K562 (cell line): Measurements from ENCODE around the gene AZU1. TPM values are rescaled to one million over a fixed set of nuclear protein-coding genes. Genes with fewer than 3 reads are reported as not detected.

ENCODE experiments used
- ATAC-seq: fragments of 200-7000 bp; cut with Tn5 transposase; 3 replicates; pipeline ENCODE4 v1.9.1; 2020; ENCODE audit warnings: moderate library complexity
- BruUV-seq: library from RNA; stranded (reverse); fragments of 400-500 nt; replicated peaks from 2 replicates; lab custom pipeline; 2021; lab: Mats Ljungman, UMichigan
- CTCF ChIA-PET: fragments of 300-600 bp; formaldehyde crosslinking; extraction: SDS; loops from one replicate; lab custom pipeline; 2021; ENCODE audit warnings: low intra/inter-chr PET ratio; lab: Yijun Ruan, JAX
- POLR2A ChIA-PET: fragments of 300-600, 350-650 bp; sonication (Branson Sonifier 250); formaldehyde crosslinking; extraction: SDS; loops from one replicate; lab custom pipeline; 2021; ENCODE audit warnings: antibody characterized with exemption, inconsistent platforms; lab: Yijun Ruan, JAX
- DNase-seq, 4 experiments: peaks; one replicate each; pipeline versions ENCODE4 v3.0.0 to v3.0.0-alpha.2; 2011 to 2018; ENCODE audit warnings: low spot score in 3 of 4, mixed read lengths in 3 of 4; ENCODE audit errors: extremely low read depth in 1 of 4
- FAIRE-seq: peaks from 2 replicates; lab custom pipeline; 2011; peaks lifted over from hg19 to GRCh38; lab: Jason Lieb, UNC
- H2AFZ ChIP-seq: 2 replicates; pipeline ENCODE4 v1.6.0; 2011; ENCODE audit warnings: low read depth, low read length, control low read depth, inconsistent platforms
- H3K27ac ChIP-seq: fragments of 200-600 bp; 3 replicates; pipeline ENCODE4 v1.8.0; 2011; ENCODE audit warnings: low read depth, mild to moderate bottlenecking, control low read depth, inconsistent platforms, low read length, moderate library complexity, mixed read lengths; ENCODE audit errors: extremely low read depth
- H3K27me3 ChIP-seq, 2 experiments: fragments of 300-600 bp in 1 of 2; 2 replicates in 1 of 2; 3 replicates in 1 of 2; pipeline versions ENCODE4 v1.6.0 to v1.8.0; 2011; ENCODE audit warnings: inconsistent platforms in 2 of 2, low read length in 2 of 2, mild to moderate bottlenecking in 1 of 2, mixed read lengths in 1 of 2, moderate library complexity in 1 of 2; ENCODE audit not compliant: control insufficient read depth in 2 of 2, insufficient read depth in 2 of 2
- H3K36me3 ChIP-seq: fragments of 300-600 bp; 3 replicates; pipeline ENCODE4 v1.8.0; 2011; ENCODE audit warnings: mild to moderate bottlenecking, low read length, inconsistent platforms; ENCODE audit not compliant: control insufficient read depth, insufficient read depth
- H3K4me1 ChIP-seq, 2 experiments: fragments of 200-600 bp in 1 of 2; replicated peaks in 1 of 2; 2 replicates in 1 of 2; 3 replicates in 1 of 2; pipeline versions ENCODE4 v1.5.1 to v1.8.0; 2011; ENCODE audit warnings: inconsistent platforms in 2 of 2, low read length in 2 of 2, mild to moderate bottlenecking in 1 of 2, mixed read lengths in 1 of 2, moderate library complexity in 1 of 2; ENCODE audit not compliant: control insufficient read depth in 2 of 2, insufficient read depth in 2 of 2
- H3K4me2 ChIP-seq: 2 replicates; pipeline ENCODE4 v1.6.1; 2011; ENCODE audit warnings: low read length, control low read depth, inconsistent platforms, mixed read lengths; ENCODE audit not compliant: insufficient read depth
- H3K4me3 ChIP-seq: fragments of 200-600 bp; sonication (generic), shearing (Covaris generic); 2 replicates; pipeline ENCODE4 v1.5.1; 2016; ENCODE audit warnings: control low read depth, inconsistent platforms
- H3K79me2 ChIP-seq: fragments of 200-600 bp; 3 replicates; pipeline ENCODE4 v1.8.0; 2011; ENCODE audit warnings: low read length, inconsistent platforms; ENCODE audit not compliant: control insufficient read depth, insufficient read depth
- H3K9ac ChIP-seq, 2 experiments: 2 replicates each; pipeline versions ENCODE4 v1.6.0 to v1.6.1; 2011; ENCODE audit warnings: low read depth in 2 of 2, low read length in 2 of 2, control low read depth in 1 of 2, inconsistent platforms in 1 of 2, mild to moderate bottlenecking in 1 of 2, mixed read lengths in 1 of 2; ENCODE audit not compliant: insufficient read depth in 1 of 2
- H3K9me1 ChIP-seq: one replicate; pipeline ENCODE4 v1.6.0; 2011; ENCODE audit warnings: inconsistent platforms, mild to moderate bottlenecking, low read length, moderate library complexity; ENCODE audit not compliant: control insufficient read depth, insufficient read depth
- H3K9me3 ChIP-seq: replicated peaks from 2 replicates; pipeline ENCODE4 v1.5.1; 2011; ENCODE audit warnings: low read depth, low read length, inconsistent platforms; ENCODE audit not compliant: control insufficient read depth, insufficient read depth
- H4K20me1 ChIP-seq: replicated peaks from 2 replicates; pipeline ENCODE4 v1.6.1; 2011; ENCODE audit warnings: low read length, inconsistent platforms, mixed read lengths; ENCODE audit not compliant: control insufficient read depth, insufficient read depth
- ATF2 ChIP-seq: sonication (generic); formaldehyde crosslinking; IDR thresholded peaks from 2 replicates; pipeline ENCODE4 v1.8.1; 2022; ENCODE audit warnings: missing genetic modification reagents
- BHLHE40 ChIP-seq: IDR thresholded peaks from 2 replicates; pipeline ENCODE4 v1.6.1; 2011; ENCODE audit warnings: low read length, improper control_type of control experiment
- CTCFL ChIP-seq: IDR thresholded peaks from 2 replicates; pipeline ENCODE4 v1.6.1; 2011; ENCODE audit warnings: borderline replicate concordance, low read depth, mild to moderate bottlenecking, moderate library complexity, low read length; ENCODE audit not compliant: insufficient read depth, poor library complexity, severe bottlenecking
- E2F3 ChIP-seq: fragments of 250-450 bp; sonication (Bioruptor Pico); IDR thresholded peaks from 2 replicates; pipeline ENCODE4 v1.4.0; 2020; ENCODE audit warnings: mild to moderate bottlenecking
- EHMT2 ChIP-seq: fragments of 450-650 bp; IDR thresholded peaks from 2 replicates; pipeline ENCODE4 v1.6.1; 2018; ENCODE audit warnings: antibody characterized with exemption
- ERF ChIP-seq: fragments of 450-650 bp; formaldehyde crosslinking; IDR thresholded peaks from 2 replicates; pipeline ENCODE4 v1.4.0; 2020; ENCODE audit warnings: mild to moderate bottlenecking, mixed read lengths
- HBP1 ChIP-seq: fragments of 450-650 bp; formaldehyde crosslinking; IDR thresholded peaks from 2 replicates; pipeline ENCODE4 v1.4.0; 2022; ENCODE audit warnings: missing genetic modification characterization
- NFIC ChIP-seq: fragments of 450-650 bp; IDR thresholded peaks from 2 replicates; pipeline ENCODE4 v1.6.1; 2017; ENCODE audit warnings: mild to moderate bottlenecking, inconsistent platforms
- PHF8 ChIP-seq: fragments of 200-600 bp; sonication (generic); IDR thresholded peaks from 2 replicates; pipeline ENCODE4 v1.6.1; 2012; ENCODE audit warnings: mixed run types, mild to moderate bottlenecking, inconsistent platforms, low read length, moderate library complexity, borderline replicate concordance
- SMARCC2 ChIP-seq: fragments of 450-650 bp; IDR thresholded peaks from 2 replicates; pipeline ENCODE4 v1.6.1; 2017; ENCODE audit warnings: antibody characterized with exemption, moderate library complexity, mild to moderate bottlenecking, low read depth
- SP1 ChIP-seq: sonication (generic); formaldehyde crosslinking; IDR thresholded peaks from 2 replicates; pipeline ENCODE4 v1.8.1; 2022; ENCODE audit warnings: mild to moderate bottlenecking, missing genetic modification reagents
- TFAP4 ChIP-seq: sonication (generic); formaldehyde crosslinking; IDR thresholded peaks from 2 replicates; pipeline ENCODE4 v1.8.0; 2022; ENCODE audit warnings: missing genetic modification reagents, mild to moderate bottlenecking, moderate library complexity, borderline replicate concordance
- ZBED1 ChIP-seq: IDR thresholded peaks from 2 replicates; pipeline ENCODE4 v1.6.1; 2014
- ZNF212 ChIP-seq: fragments of 450-650 bp; formaldehyde crosslinking; IDR thresholded peaks from 2 replicates; pipeline ENCODE4 v1.4.0; 2020; ENCODE audit warnings: mild to moderate bottlenecking
- ZNF253 ChIP-seq: fragments of 250-450 bp; sonication (Bioruptor Pico); conservative IDR thresholded peaks from 2 replicates; pipeline ENCODE4 v1.6.1; 2021; ENCODE audit warnings: mild to moderate bottlenecking
- ZNF408 ChIP-seq: fragments of 250-450 bp; sonication (Bioruptor Pico); IDR thresholded peaks from 2 replicates; pipeline ENCODE4 v1.4.0; 2020; ENCODE audit warnings: low read depth, mild to moderate bottlenecking, moderate library complexity
- ZNF717 ChIP-seq: fragments of 250-450 bp; sonication (Bioruptor Pico); IDR thresholded peaks from 2 replicates; pipeline ENCODE4 v1.5.0; 2021
- WGBS: fragments of 100-300 bp; shearing (Covaris generic); methylation state at CpG from one replicate; pipeline ENCODE4 v1.1.6; 2016; ENCODE audit warnings: low coverage, mixed read lengths; ENCODE audit not compliant: insufficient coverage; ENCODE audit errors: missing lambda C conversion rate; 5-methylcytosine and 5-hydroxymethylcytosine counted together
- in situ Hi-C: fragments of 300-500 bp; cut with MboI; formaldehyde crosslinking; loops from 4 replicates; pipeline ENCODE4 v1.15.0; 2018; ENCODE audit warnings: inconsistent platforms, mixed read lengths
- intact Hi-C: fragments of 100-400 bp; cut with micrococcal nuclease; formaldehyde crosslinking; loops from 2 replicates; pipeline ENCODE4 v1.14.2; 2022
- polyA plus RNA-seq, 8 experiments: library from polyadenylated mRNA; depleted of rRNA in 4 of 8; stranded (reverse) in 5 of 8; unstranded in 3 of 8; fragments of >200 nt; fragmentation: Nextera tagmentation in 2 of 8; fragmentation: Illumina TruSeq in 1 of 8; extraction: Ambion mirVana in 2 of 8; extraction: Trizol in 1 of 8; gene quantifications; 2 replicates each; pipeline versions ENCODE4 v1.2.1 to v1.2.3, GENCODE V29; 2011 to 2014; ENCODE audit warnings: inconsistent platforms in 1 of 8, missing spikeins in 1 of 8
- total RNA-seq, 7 experiments: library from RNA; depleted of rRNA in 6 of 7; stranded (reverse); fragments of >200 nt in 6 of 7; fragmentation: Illumina TruSeq in 2 of 7; extraction: Trizol in 2 of 7; gene quantifications; 2 replicates each; pipeline versions ENCODE4 v1.2.1 to v1.2.3, GENCODE V29; 2011 to 2021; ENCODE audit warnings: low replicate concordance in 1 of 7

The AZU1 gene
- total and polyA plus RNA-seq, 9 of the 15 experiments (the other 6 are each of a cell fraction or from before 2014, with no cell fraction given), result 0.29 to 1.9 (median 0.59) TPM; not detected in 3

- in situ Hi-C loops (no loop called here), intact Hi-C loops (no loop called here)
- peaks cover 4% of the 10 kb centered on the region; the same call in 2 of the 3 replicates for H3K79me2 ChIP-seq
- no peaks in the 10 kb centered on the region; the same call in 1 of the 2 replicates for H4K20me1 ChIP-seq
- H3K27me3 ChIP-seq, result no peaks in the 10 kb centered on the region
- ATAC-seq (no peak), FAIRE-seq (no peak), DNase-seq (no peak)
- H3K4me1 ChIP-seq, result peaks cover 21 to 76% of the 10 kb centered on the region in 2 experiments
- ChIA-PET CTCF (no interaction called here), POLR2A (no interaction called here)
- no peak overlapping the region for H3K4me2 ChIP-seq
- no peak overlapping the region for H2AFZ ChIP-seq
- peak overlapping the region in 1 of 2 experiments; percentile 64; a peak in 2 of 4 replicates for H3K9ac ChIP-seq
- no peaks in the 10 kb centered on the region for H3K9me1 ChIP-seq
- H3K36me3 ChIP-seq, result peaks cover 71% of the 10 kb centered on the region; the same call in 2 of the 3 replicates
- WGBS, result 93% methylated on average over 22 of the region's 34 CpGs
- no peak overlapping the region for H3K4me3 ChIP-seq
- H3K27ac ChIP-seq, result peak overlapping the region; percentile 40; the same call in 1 of the 3 replicates
- H3K9me3 ChIP-seq, result no peaks in the 10 kb centered on the region
- BruUV-seq, result no TSS peak
- TF ChIP-seq HBP1 (CRISPR knock-in tag) (no peak), ZBED1 (no peak), BHLHE40 (no peak), ZNF717 (CRISPR knock-in tag) (0 out of 2 replicates have a peak, but pooled peaks have one; percentile 70), E2F3 (CRISPR knock-in tag) (0 out of 2 replicates have a peak, but pooled peaks have one; percentile 27), NFIC (no peak), PHF8 (no peak), SP1 (no peak), ZNF212 (CRISPR knock-in tag) (no peak), ATF2 (no peak), EHMT2 (no peak), CTCFL (no peak), ERF (peak; percentile 51; the same call in 1 of the 2 replicates), TFAP4 (CRISPR knock-in tag) (peak; percentile 35; the same call in 1 of the 2 replicates), SMARCC2 (no peak), ZNF253 (CRISPR knock-in tag) (no peak), ZNF408 (CRISPR knock-in tag) (no peak)
These were observed 41.0 kb downstream of the AZU1 start for GRCh38 chr19:868458-869244.
